ENCODE data around the gene INKA2. TPM values are rescaled to one million over a fixed set of nuclear protein-coding genes. Genes with fewer than 3 reads are reported as not detected.

The INKA2 gene
- total and polyA plus RNA-seq, 4 donors: 0.26 to 0.67 (median 0.52) TPM

- Histone ChIP-seq H3K9me3 (ENCODE audit: control insufficient read depth in 4 of 4, low read length in 3 of 4) (no peaks in the 10 kb centered on the region), H3K27me3 (ENCODE audit: control insufficient read depth in 4 of 4, insufficient read depth in 4 of 4, low read length in 3 of 4) (no peaks in the 10 kb centered on the region), H3K4me3 (ENCODE audit: low read depth in 1 of 3, low read length in 3 of 3) (no peak overlapping the region), H3K27ac (ENCODE audit: low read depth in 1 of 2, low read length in 2 of 2) (no peak overlapping the region), H3K4me1 (ENCODE audit: control insufficient read depth in 4 of 4, insufficient read depth in 4 of 4, low read length in 3 of 4) (peaks cover 0 to 14% (median 3%) of the 10 kb centered on the region in 4 donors), H3K36me3 (ENCODE audit: control insufficient read depth in 4 of 4, insufficient read depth in 3 of 4, low read depth in 1 of 4, low read length in 3 of 4) (peaks cover 2 to 31% (median 30%) of the 10 kb centered on the region in 4 donors), H3K9ac (ENCODE audit: low read depth in 1 of 2, low read length in 2 of 2) (no peak overlapping the region)
- WGBS: 92% methylated on average over 2 of the region's 2 CpGs
- TF ChIP-seq, protein P1, sequence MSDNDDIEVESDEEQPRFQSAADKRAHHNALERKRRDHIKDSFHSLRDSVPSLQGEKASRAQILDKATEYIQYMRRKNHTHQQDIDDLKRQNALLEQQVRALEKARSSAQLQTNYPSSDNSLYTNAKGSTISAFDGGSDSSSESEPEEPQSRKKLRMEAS (IDR thresholded peaks at IDR 0.05): no peak
- no peak for TF ChIP-seq HNF4G (IDR thresholded peaks at IDR 0.05)
- TF ChIP-seq, protein P2, sequence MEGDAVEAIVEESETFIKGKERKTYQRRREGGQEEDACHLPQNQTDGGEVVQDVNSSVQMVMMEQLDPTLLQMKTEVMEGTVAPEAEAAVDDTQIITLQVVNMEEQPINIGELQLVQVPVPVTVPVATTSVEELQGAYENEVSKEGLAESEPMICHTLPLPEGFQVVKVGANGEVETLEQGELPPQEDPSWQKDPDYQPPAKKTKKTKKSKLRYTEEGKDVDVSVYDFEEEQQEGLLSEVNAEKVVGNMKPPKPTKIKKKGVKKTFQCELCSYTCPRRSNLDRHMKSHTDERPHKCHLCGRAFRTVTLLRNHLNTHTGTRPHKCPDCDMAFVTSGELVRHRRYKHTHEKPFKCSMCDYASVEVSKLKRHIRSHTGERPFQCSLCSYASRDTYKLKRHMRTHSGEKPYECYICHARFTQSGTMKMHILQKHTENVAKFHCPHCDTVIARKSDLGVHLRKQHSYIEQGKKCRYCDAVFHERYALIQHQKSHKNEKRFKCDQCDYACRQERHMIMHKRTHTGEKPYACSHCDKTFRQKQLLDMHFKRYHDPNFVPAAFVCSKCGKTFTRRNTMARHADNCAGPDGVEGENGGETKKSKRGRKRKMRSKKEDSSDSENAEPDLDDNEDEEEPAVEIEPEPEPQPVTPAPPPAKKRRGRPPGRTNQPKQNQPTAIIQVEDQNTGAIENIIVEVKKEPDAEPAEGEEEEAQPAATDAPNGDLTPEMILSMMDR (IDR thresholded peaks at IDR 0.05; ENCODE audit: low read depth, low read length, missing input control): no peak
- no peak for TF ChIP-seq RAD21 (IDR thresholded peaks at IDR 0.05)
- TF ChIP-seq, protein P3, sequence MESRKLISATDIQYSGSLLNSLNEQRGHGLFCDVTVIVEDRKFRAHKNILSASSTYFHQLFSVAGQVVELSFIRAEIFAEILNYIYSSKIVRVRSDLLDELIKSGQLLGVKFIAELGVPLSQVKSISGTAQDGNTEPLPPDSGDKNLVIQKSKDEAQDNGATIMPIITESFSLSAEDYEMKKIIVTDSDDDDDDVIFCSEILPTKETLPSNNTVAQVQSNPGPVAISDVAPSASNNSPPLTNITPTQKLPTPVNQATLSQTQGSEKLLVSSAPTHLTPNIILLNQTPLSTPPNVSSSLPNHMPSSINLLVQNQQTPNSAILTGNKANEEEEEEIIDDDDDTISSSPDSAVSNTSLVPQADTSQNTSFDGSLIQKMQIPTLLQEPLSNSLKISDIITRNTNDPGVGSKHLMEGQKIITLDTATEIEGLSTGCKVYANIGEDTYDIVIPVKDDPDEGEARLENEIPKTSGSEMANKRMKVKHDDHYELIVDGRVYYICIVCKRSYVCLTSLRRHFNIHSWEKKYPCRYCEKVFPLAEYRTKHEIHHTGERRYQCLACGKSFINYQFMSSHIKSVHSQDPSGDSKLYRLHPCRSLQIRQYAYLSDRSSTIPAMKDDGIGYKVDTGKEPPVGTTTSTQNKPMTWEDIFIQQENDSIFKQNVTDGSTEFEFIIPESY (IDR thresholded peaks at IDR 0.05): no peak
- TF ChIP-seq EGR1 (IDR thresholded peaks at IDR 0.05; ENCODE audit: low read depth in 2 of 2): no peak
- TF ChIP-seq YY1 (IDR thresholded peaks at IDR 0.05): no peak
- no peak for TF ChIP-seq TAF1 (conservative IDR thresholded peaks at IDR 0.05)
- TF ChIP-seq HNF4A (conservative IDR thresholded peaks at IDR 0.05): no peak
- TF ChIP-seq FOXA1 (IDR thresholded peaks at IDR 0.05): no peak
- TF ChIP-seq SP1 (IDR thresholded peaks at IDR 0.05): no peak
- TF ChIP-seq GABPA (IDR thresholded peaks at IDR 0.05 in 1 of 2, conservative IDR thresholded peaks at IDR 0.05 in 1 of 2): no peak
- TF ChIP-seq, protein P4, sequence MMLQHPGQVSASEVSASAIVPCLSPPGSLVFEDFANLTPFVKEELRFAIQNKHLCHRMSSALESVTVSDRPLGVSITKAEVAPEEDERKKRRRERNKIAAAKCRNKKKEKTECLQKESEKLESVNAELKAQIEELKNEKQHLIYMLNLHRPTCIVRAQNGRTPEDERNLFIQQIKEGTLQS (IDR thresholded peaks at IDR 0.05): no peak
- no peak for TF ChIP-seq RXRA (IDR thresholded peaks at IDR 0.05)
- no peak for TF ChIP-seq FOXA2 (IDR thresholded peaks at IDR 0.05)
- TF ChIP-seq REST (IDR thresholded peaks at IDR 0.05): no peak
- no peak for TF ChIP-seq JUND (IDR thresholded peaks at IDR 0.05)
- no peak for TF ChIP-seq NR2F2 (IDR thresholded peaks at IDR 0.05)
- DNase-seq (ENCODE audit: low spot score): no peak
Measured at GRCh38 chr1:111762332-111762731, 23.1 kb upstream of the INKA2 start.
